Erythroblast (primary cell): Measurements from ENCODE around the gene ICOSLG.
"Not testable (repeated sequence)": the region's sequence is repeated elsewhere in the genome, so short reads cannot be mapped to it uniquely, and the experiment has no call there.

Experiments used
- GATA1 ChIP-seq: IDR thresholded peaks from 2 replicates; pipeline ENCODE4 v1.6.1; 2011; ENCODE audit warnings: low read depth, mild to moderate bottlenecking, control low read depth, low read length, moderate library complexity
- POLR2A ChIP-seq: IDR thresholded peaks from 2 replicates; pipeline ENCODE4 v1.6.1; 2011; ENCODE audit warnings: mild to moderate bottlenecking, low read length

GRCh38 chr21:44240353-44240752 is 390 bp downstream of the ICOSLG start:
- TF ChIP-seq POLR2A, GATA1: not testable (repeated sequence)
